Activated CD8-positive, alpha-beta memory T cell treated with anti-CD3 and anti-CD28 coated beads, Interleukin-2, amount 50 U/mL, for 48 hours (primary cell): Measurements from ENCODE around the gene CTNNBL1.

Experiments
- DNase-seq: peaks from one replicate; pipeline ENCODE4 v3.0.0-alpha.2; 2020

The CTNNBL1 gene

GRCh38 chr20:37921341-37921929 is 227.6 kb downstream of the CTNNBL1 start:
- DNase-seq: no peak
